Astrocyte (in vitro differentiated cells and primary cell): ENCODE data around the gene HLA-B. TPM values are rescaled to one million over a fixed set of nuclear protein-coding genes. Genes with fewer than 3 reads are reported as not detected.
A peak's percentile ranks its signal among the peaks of the same experiment; 100 is the strongest.

ENCODE experiments used
- DNase-seq: peaks from one replicate; pipeline ENCODE4 v3.0.0-alpha.2; 2010; ENCODE audit warnings: low read depth
- FAIRE-seq: peaks from 2 replicates; lab custom pipeline; 2011; peaks lifted over from hg19 to GRCh38; lab: Jason Lieb, UNC
- H2AFZ ChIP-seq: 2 replicates; pipeline ENCODE4 v1.6.0; 2012; ENCODE audit warnings: low read depth, low read length, inconsistent platforms
- H3K27ac ChIP-seq: 2 replicates; pipeline ENCODE4 v1.5.1; 2011; ENCODE audit warnings: low read depth, low read length, inconsistent platforms
- H3K27me3 ChIP-seq: 2 replicates; pipeline ENCODE4 v1.6.0; 2011; ENCODE audit warnings: low read length, inconsistent platforms; ENCODE audit not compliant: insufficient read depth
- H3K36me3 ChIP-seq: 2 replicates; pipeline ENCODE4 v1.5.1; 2011; ENCODE audit warnings: low read length, inconsistent platforms; ENCODE audit not compliant: insufficient read depth
- H3K4me1 ChIP-seq: 2 replicates; pipeline ENCODE4 v1.5.1; 2011; ENCODE audit warnings: low read length, inconsistent platforms; ENCODE audit not compliant: insufficient read depth
- H3K4me2 ChIP-seq: 2 replicates; pipeline ENCODE4 v1.6.0; 2012; ENCODE audit warnings: low read length, inconsistent platforms
- H3K4me3 ChIP-seq: 2 replicates; pipeline ENCODE4 v1.5.1; 2011; ENCODE audit warnings: low read depth, mild to moderate bottlenecking, low read length, inconsistent platforms; ENCODE audit not compliant: insufficient read depth
- H3K79me2 ChIP-seq: 2 replicates; pipeline ENCODE4 v1.6.0; 2012; ENCODE audit warnings: mild to moderate bottlenecking, low read length, inconsistent platforms; ENCODE audit not compliant: insufficient read depth
- H3K9ac ChIP-seq: 2 replicates; pipeline ENCODE4 v1.6.0; 2012; ENCODE audit warnings: mild to moderate bottlenecking, low read length, inconsistent platforms
- H3K9me3 ChIP-seq: 2 replicates; pipeline ENCODE4 v1.5.1; 2012; ENCODE audit warnings: low read depth, mild to moderate bottlenecking, low read length, inconsistent platforms; ENCODE audit not compliant: insufficient read depth
- H4K20me1 ChIP-seq: 2 replicates; pipeline ENCODE4 v1.6.0; 2012; ENCODE audit warnings: low read length, inconsistent platforms; ENCODE audit not compliant: insufficient read depth
- H3K27ac Mint-ChIP-seq: one replicate; pipeline ENCODE4 v1.8.0; 2021; ENCODE audit warnings: mild to moderate bottlenecking, mixed read lengths; ENCODE audit not compliant: unreplicated experiment
- H3K27me3 Mint-ChIP-seq: one replicate; pipeline ENCODE4 v1.8.0; 2021; ENCODE audit warnings: low read depth, mixed read lengths; ENCODE audit not compliant: unreplicated experiment
- H3K36me3 Mint-ChIP-seq: one replicate; pipeline ENCODE4 v1.8.0; 2021; ENCODE audit warnings: low read depth, mixed read lengths; ENCODE audit not compliant: unreplicated experiment
- H3K4me1 Mint-ChIP-seq: one replicate; pipeline ENCODE4 v1.8.0; 2021; ENCODE audit warnings: low read depth, mixed read lengths; ENCODE audit not compliant: unreplicated experiment
- H3K4me3 Mint-ChIP-seq: one replicate; pipeline ENCODE4 v1.8.0; 2021; ENCODE audit warnings: mild to moderate bottlenecking, moderate library complexity, mixed read lengths; ENCODE audit not compliant: unreplicated experiment
- H3K9me3 Mint-ChIP-seq: one replicate; pipeline ENCODE4 v1.8.0; 2021; ENCODE audit warnings: mild to moderate bottlenecking, mixed read lengths; ENCODE audit not compliant: unreplicated experiment
- CTCF ChIP-seq: IDR thresholded peaks from 2 replicates; pipeline ENCODE4 v1.5.1; 2011; ENCODE audit warnings: low read depth, mild to moderate bottlenecking, inconsistent platforms, low read length, moderate library complexity; ENCODE audit not compliant: insufficient read depth
- EZH2 ChIP-seq: IDR thresholded peaks from 2 replicates; pipeline ENCODE4 v1.6.1; 2012; ENCODE audit warnings: mild to moderate bottlenecking, low read length, inconsistent platforms; ENCODE audit not compliant: insufficient read depth
- total RNA-seq: library from RNA; stranded (reverse); gene quantifications from 2 replicates; pipeline ENCODE4 v1.2.1, GENCODE V29; 2021

Gene HLA-B
- total RNA-seq, 1 donor from 2014 or later: 1,493 TPM

GRCh38 chr6:31328355-31328960 lies 28.5 kb downstream of the HLA-B start:
- H3K27me3 Mint-ChIP-seq: peaks cover 16% of the 10 kb centered on the region
- peaks cover 2% of the 10 kb centered on the region for H3K36me3 Mint-ChIP-seq
- no peak overlapping the region for H3K4me3 Mint-ChIP-seq
- H3K79me2 ChIP-seq: no peaks in the 10 kb centered on the region
- H3K4me3 ChIP-seq: no peak overlapping the region
- no peaks in the 10 kb centered on the region for H4K20me1 ChIP-seq
- TF ChIP-seq EZH2: no peak
- TF ChIP-seq CTCF: no peak
- peak overlapping the region; percentile 69 for H3K27ac Mint-ChIP-seq
- no peak overlapping the region for H3K4me2 ChIP-seq
- H3K9me3 Mint-ChIP-seq: peaks cover 43% of the 10 kb centered on the region
- no peak overlapping the region for H2AFZ ChIP-seq
- no peak for DNase-seq
- no peaks in the 10 kb centered on the region for H3K36me3 ChIP-seq
- no peaks in the 10 kb centered on the region for H3K4me1 Mint-ChIP-seq
- H3K9ac ChIP-seq: no peak overlapping the region
- FAIRE-seq: no peak
- peaks cover 9% of the 10 kb centered on the region for H3K9me3 ChIP-seq
- H3K27ac ChIP-seq: no peak overlapping the region
- no peaks in the 10 kb centered on the region for H3K27me3 ChIP-seq
- H3K4me1 ChIP-seq: no peaks in the 10 kb centered on the region

- Mint-ChIP-seq H3K27me3 (peaks cover 43% of the 10 kb centered on the region), H3K9me3 (peaks cover 5% of the 10 kb centered on the region), H3K27ac (no peak overlapping the region), H3K4me1 (no peaks in the 10 kb centered on the region), H3K4me3 (no peak overlapping the region), H3K36me3 (no peaks in the 10 kb centered on the region)
- Histone ChIP-seq H2AFZ (no peak overlapping the region), H3K9ac (no peak overlapping the region), H3K4me2 (no peak overlapping the region), H3K36me3 (no peaks in the 10 kb centered on the region), H3K79me2 (no peaks in the 10 kb centered on the region), H3K27ac (no peak overlapping the region), H4K20me1 (no peaks in the 10 kb centered on the region), H3K4me3 (no peak overlapping the region), H3K4me1 (no peaks in the 10 kb centered on the region), H3K9me3 (no peaks in the 10 kb centered on the region), H3K27me3 (peaks cover 3% of the 10 kb centered on the region)
- no peak for DNase-seq
- FAIRE-seq: no peak
- TF ChIP-seq EZH2 (no peak), CTCF (no peak)
Observed at GRCh38 chr6:31321820-31322219, 35.2 kb downstream of the HLA-B start.

- H3K9me3 ChIP-seq: no peaks in the 10 kb centered on the region
- H3K4me2 ChIP-seq: no peak overlapping the region
- H3K27me3 ChIP-seq: peaks cover 7% of the 10 kb centered on the region
- H4K20me1 ChIP-seq: no peaks in the 10 kb centered on the region
- TF ChIP-seq CTCF (no peak), EZH2 (no peak)
- no peak overlapping the region for H3K4me3 ChIP-seq
- H3K4me1 ChIP-seq: no peaks in the 10 kb centered on the region
- H2AFZ ChIP-seq: no peak overlapping the region
- no peak overlapping the region for H3K27ac ChIP-seq
- no peaks in the 10 kb centered on the region for H3K79me2 ChIP-seq
- Mint-ChIP-seq H3K27me3 (peaks cover 43% of the 10 kb centered on the region), H3K4me1 (no peaks in the 10 kb centered on the region), H3K36me3 (no peaks in the 10 kb centered on the region), H3K4me3 (no peak overlapping the region), H3K27ac (no peak overlapping the region), H3K9me3 (peaks cover 3% of the 10 kb centered on the region)
- H3K9ac ChIP-seq: no peak overlapping the region
- DNase-seq (no peak), FAIRE-seq (no peak)
- no peaks in the 10 kb centered on the region for H3K36me3 ChIP-seq
Observed at GRCh38 chr6:31321005-31321707, 35.8 kb downstream of the HLA-B start.
